HEK293 (cell line): Measurements from ENCODE around the gene IL16.

Experiments
- CTCF ChIA-PET: fragments of 350-600 bp; formaldehyde crosslinking; extraction: SDS; loops from one replicate; lab custom pipeline; 2021; ENCODE audit warnings: antibody characterized with exemption; lab: Yijun Ruan, JAX
- POLR2A ChIA-PET: fragments of 300-600 bp; formaldehyde crosslinking; extraction: SDS; loops from one replicate; lab custom pipeline; 2020; ENCODE audit warnings: antibody characterized with exemption, inconsistent platforms; lab: Yijun Ruan, JAX
- H3K27ac ChIP-seq: fragments of 200-500 bp; sonication (Bioruptor generic); 2 replicates; pipeline ENCODE4 v1.5.1; 2014; ENCODE audit warnings: low read depth, low read length, control low read depth, inconsistent platforms; ENCODE audit errors: extremely low read depth
- H3K36me3 ChIP-seq, 2 experiments: fragments of 200-500 bp in 1 of 2; sonication (Bioruptor generic) in 1 of 2; 1 replicate in 1 of 2; 2 replicates in 1 of 2; pipeline ENCODE4 v1.5.1; 2014 to 2017; ENCODE audit warnings: inconsistent platforms in 2 of 2, low read length in 2 of 2; ENCODE audit not compliant: control insufficient read depth in 2 of 2, insufficient read depth in 1 of 2
- H3K4me1 ChIP-seq: fragments of 200-500 bp; sonication (Bioruptor generic); 2 replicates; pipeline ENCODE4 v1.5.1; 2014; ENCODE audit warnings: mild to moderate bottlenecking, low read length, inconsistent platforms; ENCODE audit not compliant: control insufficient read depth, insufficient read depth
- H3K4me3 ChIP-seq: 2 replicates; pipeline ENCODE4 v1.5.1; 2011; ENCODE audit warnings: low read depth, mild to moderate bottlenecking, control low read depth, low read length, moderate library complexity
- H3K9me3 ChIP-seq: fragments of 200-500 bp; sonication (Bioruptor generic); 2 replicates; pipeline ENCODE4 v1.5.1; 2014; ENCODE audit warnings: low read depth, low read length, inconsistent platforms; ENCODE audit not compliant: control insufficient read depth, insufficient read depth
- MZF1 ChIP-seq: fragments of 450-650 bp; formaldehyde crosslinking; IDR thresholded peaks from 2 replicates; pipeline ENCODE4 v1.5.1; 2017; ENCODE audit warnings: missing biosample characterization, missing genetic modification characterization, borderline replicate concordance
- OSR2 ChIP-seq: fragments of 450-650 bp; formaldehyde crosslinking; IDR thresholded peaks from 2 replicates; pipeline ENCODE4 v1.5.1; 2016; ENCODE audit warnings: missing biosample characterization, missing genetic modification characterization
- SP3 ChIP-seq: fragments of 450-650 bp; formaldehyde crosslinking; IDR thresholded peaks from 2 replicates; pipeline ENCODE4 v1.5.1; 2016; ENCODE audit warnings: missing biosample characterization, missing genetic modification characterization
- TRIM28 ChIP-seq: IDR thresholded peaks from 2 replicates; pipeline ENCODE4 v1.6.1; 2011; ENCODE audit warnings: low read length, control low read depth, borderline replicate concordance
- YY1 ChIP-seq: fragments of 450-650 bp; formaldehyde crosslinking; IDR thresholded peaks from 2 replicates; pipeline ENCODE4 v1.5.1; 2018; ENCODE audit warnings: missing biosample characterization, missing genetic modification characterization
- YY2 ChIP-seq: fragments of 450-650 bp; formaldehyde crosslinking; IDR thresholded peaks from 2 replicates; pipeline ENCODE4 v1.5.1; 2016; ENCODE audit warnings: missing biosample characterization, missing genetic modification characterization
- ZBTB48 ChIP-seq: fragments of 450-650 bp; formaldehyde crosslinking; IDR thresholded peaks from 2 replicates; pipeline ENCODE4 v1.5.1; 2016; ENCODE audit warnings: missing biosample characterization, missing genetic modification characterization
- ZFHX2 ChIP-seq: fragments of 450-650 bp; formaldehyde crosslinking; conservative IDR thresholded peaks from 2 replicates; pipeline ENCODE4 v1.5.1; 2016; ENCODE audit warnings: missing biosample characterization, missing genetic modification characterization
- ZIC2 ChIP-seq: fragments of 450-650 bp; formaldehyde crosslinking; IDR thresholded peaks from 2 replicates; pipeline ENCODE4 v1.5.1; 2016; ENCODE audit warnings: missing biosample characterization, missing genetic modification characterization
- ZNF140 ChIP-seq: fragments of 450-650 bp; formaldehyde crosslinking; IDR thresholded peaks from 2 replicates; pipeline ENCODE4 v1.5.1; 2016; ENCODE audit warnings: missing biosample characterization, missing genetic modification characterization
- ZNF302 ChIP-seq: fragments of 450-650 bp; formaldehyde crosslinking; IDR thresholded peaks from 2 replicates; pipeline ENCODE4 v1.5.1; 2016; ENCODE audit warnings: missing biosample characterization, missing genetic modification characterization, low read depth
- ZNF335 ChIP-seq: fragments of 450-650 bp; formaldehyde crosslinking; conservative IDR thresholded peaks from 2 replicates; pipeline ENCODE4 v1.5.1; 2016; ENCODE audit warnings: missing biosample characterization, missing genetic modification characterization
- ZNF433 ChIP-seq: fragments of 450-650 bp; formaldehyde crosslinking; IDR thresholded peaks from 2 replicates; pipeline ENCODE4 v1.5.1; 2016; ENCODE audit warnings: missing biosample characterization, missing genetic modification characterization, low read depth
- ZNF48 ChIP-seq: fragments of 450-650 bp; formaldehyde crosslinking; IDR thresholded peaks from 2 replicates; pipeline ENCODE4 v1.5.1; 2016; ENCODE audit warnings: missing biosample characterization, missing genetic modification characterization
- ZNF501 ChIP-seq: fragments of 450-650 bp; formaldehyde crosslinking; IDR thresholded peaks from 2 replicates; pipeline ENCODE4 v1.5.1; 2016; ENCODE audit warnings: missing biosample characterization, missing genetic modification characterization
- ZNF654 ChIP-seq: fragments of 450-650 bp; formaldehyde crosslinking; IDR thresholded peaks from 2 replicates; pipeline ENCODE4 v1.5.1; 2016; ENCODE audit warnings: low read depth, missing biosample characterization, missing genetic modification characterization
- ZNF670 ChIP-seq: fragments of 450-650 bp; formaldehyde crosslinking; IDR thresholded peaks from 2 replicates; pipeline ENCODE4 v1.5.1; 2016; ENCODE audit warnings: missing biosample characterization, missing genetic modification characterization, low read depth
- ZNF785 ChIP-seq: fragments of 450-650 bp; formaldehyde crosslinking; IDR thresholded peaks from 2 replicates; pipeline ENCODE4 v1.5.1; 2016; ENCODE audit warnings: missing biosample characterization, missing genetic modification characterization
- TF ChIP-seq, protein P1 (sequence below): fragments of 450-650 bp; formaldehyde crosslinking; IDR thresholded peaks from 2 replicates; pipeline ENCODE4 v1.5.1; 2016; ENCODE audit warnings: missing biosample characterization, missing genetic modification characterization
- TF ChIP-seq, protein P2 (sequence below): fragments of 450-650 bp; formaldehyde crosslinking; IDR thresholded peaks from 2 replicates; pipeline ENCODE4 v1.5.1; 2016; ENCODE audit warnings: missing biosample characterization, missing genetic modification characterization
- TF ChIP-seq, protein P3 (sequence below): fragments of 450-650 bp; formaldehyde crosslinking; IDR thresholded peaks from 2 replicates; pipeline ENCODE4 v1.5.1; 2016; ENCODE audit warnings: missing biosample characterization, missing genetic modification characterization

IL16 gene

DNA sequence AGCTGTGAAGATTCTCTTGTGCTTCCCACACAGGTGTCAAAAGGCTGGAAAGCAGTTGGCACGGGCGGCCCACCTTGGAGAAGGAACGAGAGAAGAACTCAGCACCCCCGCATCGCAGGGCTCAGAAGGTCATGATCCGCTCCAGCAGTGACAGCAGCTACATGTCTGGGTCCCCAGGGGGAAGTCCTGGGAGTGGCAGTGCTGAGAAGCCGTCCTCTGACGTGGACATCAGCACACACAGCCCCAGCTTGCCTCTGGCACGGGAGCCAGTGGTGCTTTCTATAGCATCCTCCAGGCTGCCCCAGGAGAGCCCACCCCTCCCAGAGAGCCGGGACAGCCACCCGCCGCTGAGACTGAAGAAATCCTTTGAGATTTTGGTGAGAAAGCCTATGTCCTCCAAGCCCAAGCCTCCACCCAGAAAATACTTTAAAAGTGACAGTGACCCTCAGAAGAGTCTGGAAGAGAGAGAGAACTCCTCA is 95.9 kb downstream of the IL16 start (continued):
- TF ChIP-seq, protein P1, sequence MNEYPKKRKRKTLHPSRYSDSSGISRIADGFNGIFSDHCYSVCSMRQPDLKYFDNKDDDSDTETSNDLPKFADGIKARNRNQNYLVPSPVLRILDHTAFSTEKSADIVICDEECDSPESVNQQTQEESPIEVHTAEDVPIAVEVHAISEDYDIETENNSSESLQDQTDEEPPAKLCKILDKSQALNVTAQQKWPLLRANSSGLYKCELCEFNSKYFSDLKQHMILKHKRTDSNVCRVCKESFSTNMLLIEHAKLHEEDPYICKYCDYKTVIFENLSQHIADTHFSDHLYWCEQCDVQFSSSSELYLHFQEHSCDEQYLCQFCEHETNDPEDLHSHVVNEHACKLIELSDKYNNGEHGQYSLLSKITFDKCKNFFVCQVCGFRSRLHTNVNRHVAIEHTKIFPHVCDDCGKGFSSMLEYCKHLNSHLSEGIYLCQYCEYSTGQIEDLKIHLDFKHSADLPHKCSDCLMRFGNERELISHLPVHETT (tag by site-specific recombination): no peak
- TF ChIP-seq ZNF670 (no peak), ZBTB48 (tag by site-specific recombination) (no peak), SP3 (tag by site-specific recombination) (no peak), ZFHX2 (no peak), ZNF654 (tag by site-specific recombination) (no peak), ZNF433 (tag by site-specific recombination) (no peak), ZNF335 (tag by site-specific recombination) (no peak), ZNF48 (tag by site-specific recombination) (no peak), ZNF302 (no peak), YY2 (tag by site-specific recombination) (no peak), ZNF140 (no peak)
- TF ChIP-seq, protein P2, sequence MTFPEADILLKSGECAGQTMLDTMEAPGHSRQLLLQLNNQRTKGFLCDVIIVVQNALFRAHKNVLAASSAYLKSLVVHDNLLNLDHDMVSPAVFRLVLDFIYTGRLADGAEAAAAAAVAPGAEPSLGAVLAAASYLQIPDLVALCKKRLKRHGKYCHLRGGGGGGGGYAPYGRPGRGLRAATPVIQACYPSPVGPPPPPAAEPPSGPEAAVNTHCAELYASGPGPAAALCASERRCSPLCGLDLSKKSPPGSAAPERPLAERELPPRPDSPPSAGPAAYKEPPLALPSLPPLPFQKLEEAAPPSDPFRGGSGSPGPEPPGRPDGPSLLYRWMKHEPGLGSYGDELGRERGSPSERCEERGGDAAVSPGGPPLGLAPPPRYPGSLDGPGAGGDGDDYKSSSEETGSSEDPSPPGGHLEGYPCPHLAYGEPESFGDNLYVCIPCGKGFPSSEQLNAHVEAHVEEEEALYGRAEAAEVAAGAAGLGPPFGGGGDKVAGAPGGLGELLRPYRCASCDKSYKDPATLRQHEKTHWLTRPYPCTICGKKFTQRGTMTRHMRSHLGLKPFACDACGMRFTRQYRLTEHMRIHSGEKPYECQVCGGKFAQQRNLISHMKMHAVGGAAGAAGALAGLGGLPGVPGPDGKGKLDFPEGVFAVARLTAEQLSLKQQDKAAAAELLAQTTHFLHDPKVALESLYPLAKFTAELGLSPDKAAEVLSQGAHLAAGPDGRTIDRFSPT (tag by site-specific recombination): no peak

DNA sequence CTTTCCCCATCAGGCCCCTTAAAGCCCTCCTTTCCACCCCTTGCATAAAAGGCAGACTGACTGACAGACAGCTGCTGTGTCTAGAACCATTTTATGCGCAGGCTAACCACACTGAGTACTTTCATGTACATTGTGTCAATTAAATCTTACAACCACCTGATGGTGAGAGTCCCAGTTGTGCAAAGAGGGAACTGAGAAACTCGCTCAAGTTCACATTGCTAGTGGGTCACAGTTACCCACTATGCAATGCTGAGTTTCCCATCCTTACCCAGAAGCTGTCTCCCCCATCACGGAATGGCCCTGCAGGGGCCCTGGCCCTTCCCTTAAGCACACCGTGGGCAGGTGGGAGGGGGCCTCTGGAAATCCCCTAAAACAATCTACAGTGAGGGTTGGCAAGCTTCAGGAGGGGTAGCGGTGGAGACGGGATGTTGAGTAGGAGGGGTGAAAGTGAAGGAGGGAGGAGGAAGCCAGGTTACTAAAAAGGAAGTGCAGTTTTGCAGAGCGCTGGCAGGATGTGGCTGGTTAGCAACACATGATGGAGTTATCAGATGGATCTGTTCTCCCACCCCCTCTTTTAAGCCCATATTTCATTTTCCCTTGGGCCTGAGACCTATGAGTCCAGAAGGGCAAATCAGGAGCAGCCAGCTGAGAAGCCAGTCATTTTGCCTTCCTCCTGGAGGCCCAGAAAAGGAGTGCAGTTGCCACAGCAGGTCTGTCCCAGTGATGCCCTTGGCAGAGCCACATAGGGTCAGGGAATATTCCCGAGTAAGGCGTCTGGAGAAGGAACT is 97.2 kb downstream of the IL16 start:
- Histone ChIP-seq H3K4me3 (no peak overlapping the region), H3K27ac (no peak overlapping the region), H3K9me3 (no peaks in the 10 kb centered on the region), H3K4me1 (no peaks in the 10 kb centered on the region), H3K36me3 (no peaks in the 10 kb centered on the region)
- ChIA-PET CTCF (interaction anchor here (0.7 kb wide), 1 partner anchor 29 kb away, joined by 4 read pairs; no protein-coding TSS in a partner anchor), POLR2A (no interaction called here)
- TF ChIP-seq YY1 (tag by site-specific recombination) (no peak), OSR2 (tag by site-specific recombination) (no peak)

DNA sequence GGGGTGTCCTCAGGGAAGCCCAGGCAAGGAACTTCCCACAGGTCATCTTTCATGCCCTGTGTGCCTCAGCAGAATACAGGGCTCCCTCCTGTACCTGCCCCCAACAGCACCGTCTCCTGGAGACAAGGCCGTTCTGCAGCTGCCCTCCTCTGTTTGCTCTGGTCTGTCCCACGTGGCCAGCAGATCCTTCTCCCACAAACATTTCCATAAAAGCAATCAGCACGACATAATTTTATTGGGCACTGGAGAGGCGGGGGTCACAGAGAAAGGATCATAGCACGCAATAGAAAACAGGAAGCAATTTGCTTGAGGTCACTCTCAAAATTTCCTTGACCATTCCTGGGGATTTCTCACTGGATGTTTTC is 97.8 kb downstream of the IL16 start:
- TF ChIP-seq ZIC2: 0 out of 2 replicates have a peak, but pooled peaks have one; percentile 12
- TF ChIP-seq, protein P3, sequence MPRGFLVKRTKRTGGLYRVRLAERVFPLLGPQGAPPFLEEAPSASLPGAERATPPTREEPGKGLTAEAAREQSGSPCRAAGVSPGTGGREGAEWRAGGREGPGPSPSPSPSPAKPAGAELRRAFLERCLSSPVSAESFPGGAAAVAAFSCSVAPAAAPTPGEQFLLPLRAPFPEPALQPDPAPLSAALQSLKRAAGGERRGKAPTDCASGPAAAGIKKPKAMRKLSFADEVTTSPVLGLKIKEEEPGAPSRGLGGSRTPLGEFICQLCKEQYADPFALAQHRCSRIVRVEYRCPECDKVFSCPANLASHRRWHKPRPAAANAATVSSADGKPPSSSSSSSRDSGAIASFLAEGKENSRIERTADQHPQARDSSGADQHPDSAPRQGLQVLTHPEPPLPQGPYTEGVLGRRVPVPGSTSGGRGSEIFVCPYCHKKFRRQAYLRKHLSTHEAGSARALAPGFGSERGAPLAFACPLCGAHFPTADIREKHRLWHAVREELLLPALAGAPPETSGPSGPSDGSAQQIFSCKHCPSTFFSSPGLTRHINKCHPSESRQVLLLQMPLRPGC (tag by site-specific recombination): no peak
- TF ChIP-seq MZF1 (tag by site-specific recombination): no peak
- no peak for TF ChIP-seq ZNF785 (tag by site-specific recombination)
- TF ChIP-seq ZNF501 (tag by site-specific recombination): no peak
- no peak for TF ChIP-seq TRIM28
- no peak overlapping the region for H3K27ac ChIP-seq
- no peaks in the 10 kb centered on the region for H3K4me1 ChIP-seq
- CTCF ChIA-PET: no interaction called here
- H3K36me3 ChIP-seq: no peaks in the 10 kb centered on the region
- no peak overlapping the region for H3K4me3 ChIP-seq
- H3K9me3 ChIP-seq: no peaks in the 10 kb centered on the region
- POLR2A ChIA-PET: no interaction called here
